ENCODE results near the gene LNX2.

Gene LNX2

DNA sequence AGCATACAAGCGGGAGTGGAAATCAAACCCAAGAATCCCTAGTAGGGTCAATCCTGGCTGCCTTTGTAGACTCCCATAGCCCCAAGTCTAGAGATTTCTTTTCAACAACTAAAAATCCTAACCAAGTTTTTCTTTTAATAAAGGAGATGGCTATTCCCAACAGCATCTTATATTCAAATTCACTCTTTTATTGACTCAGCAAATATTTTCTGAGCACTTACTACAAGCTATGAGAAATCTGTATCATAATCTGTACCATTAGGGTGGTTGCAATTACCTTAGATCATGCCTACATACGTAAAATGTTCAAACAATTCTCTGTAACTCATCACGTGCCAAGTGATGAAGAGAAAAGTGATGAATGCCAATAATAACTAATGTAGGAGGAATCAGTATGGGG is 54.5 kb downstream of the LNX2 start:
- Histone ChIP-seq H3K36me3 (ENCODE audit: control insufficient read depth in 1 of 2, insufficient read depth in 2 of 2, low read depth in 1 of 2, low read length in 2 of 2) (peaks cover 7 to 20% of the 10 kb centered on the region in 2 experiments), H2AFZ (ENCODE audit: low read depth, low read length) (no peak overlapping the region), H3K9me3 (ENCODE audit: control insufficient read depth, low read length) (no peaks in the 10 kb centered on the region), H3K4me1 (ENCODE audit: control insufficient read depth, insufficient read depth, low read depth, low read length) (no peaks in the 10 kb centered on the region), H3K27me3 (ENCODE audit: control insufficient read depth in 1 of 2, insufficient read depth in 1 of 2, low read length in 2 of 2) (no peaks in the 10 kb centered on the region), H3K4ac (ENCODE audit: low read depth in 1 of 2, low read length in 2 of 2) (no peak overlapping the region), H2BK120ac (ENCODE audit: low read depth, low read length) (no peak overlapping the region), H3K14ac (ENCODE audit: low read length in 2 of 2) (no peak overlapping the region), H2AK5ac (ENCODE audit: low read length, severe bottlenecking) (no peak overlapping the region), H3K27ac (ENCODE audit: low read length, poor library complexity, severe bottlenecking) (no peak overlapping the region), H3K4me2 (ENCODE audit: low read length, poor library complexity, severe bottlenecking) (no peak overlapping the region), H2BK5ac (ENCODE audit: low read depth, low read length, poor library complexity, severe bottlenecking) (no peak overlapping the region), H2BK12ac (ENCODE audit: low read length in 2 of 2) (no peak overlapping the region), H2BK15ac (ENCODE audit: low read depth, poor library complexity, severe bottlenecking) (no peak overlapping the region), H4K91ac (ENCODE audit: low read length) (no peak overlapping the region), H3K79me1 (replicated peaks; ENCODE audit: low read length, poor library complexity, severe bottlenecking) (peaks cover 8% of the 10 kb centered on the region), H3K23ac (ENCODE audit: low read length in 2 of 2) (no peak overlapping the region), H4K8ac (ENCODE audit: low read length) (no peak overlapping the region), H3K18ac (ENCODE audit: low read depth in 1 of 2, low read length in 2 of 2) (no peak overlapping the region), H3K4me3 (ENCODE audit: insufficient read depth in 1 of 2, low read depth in 1 of 2, low read length in 2 of 2) (no peak overlapping the region), H3K9ac (ENCODE audit: low read length) (no peak overlapping the region)
- 100% methylated on average over 3 of the region's 3 CpGs for WGBS
- DNase-seq, result no peak

- no peak overlapping the region for H3K27ac ChIP-seq (ENCODE audit: low read length, poor library complexity, severe bottlenecking)
- H2BK5ac ChIP-seq (ENCODE audit: low read depth, low read length, poor library complexity, severe bottlenecking), result no peak overlapping the region
- no peaks in the 10 kb centered on the region for H3K9me3 ChIP-seq (ENCODE audit: control insufficient read depth, low read length)
- H4K8ac ChIP-seq (ENCODE audit: low read length), result no peak overlapping the region
- H3K14ac ChIP-seq (ENCODE audit: low read length in 2 of 2), result no peak overlapping the region
- H3K4ac ChIP-seq (ENCODE audit: low read depth in 1 of 2, low read length in 2 of 2), result no peak overlapping the region
- H3K18ac ChIP-seq (ENCODE audit: low read depth in 1 of 2, low read length in 2 of 2), result no peak overlapping the region
- peaks cover 4 to 14% of the 10 kb centered on the region in 2 experiments for H3K36me3 ChIP-seq (ENCODE audit: control insufficient read depth in 1 of 2, insufficient read depth in 2 of 2, low read depth in 1 of 2, low read length in 2 of 2)
- no peaks in the 10 kb centered on the region for H3K27me3 ChIP-seq (ENCODE audit: control insufficient read depth in 1 of 2, insufficient read depth in 1 of 2, low read length in 2 of 2)
- H3K79me1 ChIP-seq (replicated peaks; ENCODE audit: low read length, poor library complexity, severe bottlenecking), result peaks cover 3% of the 10 kb centered on the region
- no peak overlapping the region for H3K9ac ChIP-seq (ENCODE audit: low read length)
- H2BK120ac ChIP-seq (ENCODE audit: low read depth, low read length), result no peak overlapping the region
- H3K4me2 ChIP-seq (ENCODE audit: low read length, poor library complexity, severe bottlenecking), result no peak overlapping the region
- H3K4me1 ChIP-seq (ENCODE audit: control insufficient read depth, insufficient read depth, low read depth, low read length), result no peaks in the 10 kb centered on the region
- H4K91ac ChIP-seq (ENCODE audit: low read length), result no peak overlapping the region
- H2AFZ ChIP-seq (ENCODE audit: low read depth, low read length), result no peak overlapping the region
- H3K4me3 ChIP-seq (ENCODE audit: insufficient read depth in 1 of 2, low read depth in 1 of 2, low read length in 2 of 2), result no peak overlapping the region
- DNase-seq, result no peak
- no peak overlapping the region for H3K23ac ChIP-seq (ENCODE audit: low read length in 2 of 2)
- 97% methylated on average over 11 of the region's 11 CpGs for WGBS
- no peak overlapping the region for H2AK5ac ChIP-seq (ENCODE audit: low read length, severe bottlenecking)
- H2BK15ac ChIP-seq (ENCODE audit: low read depth, poor library complexity, severe bottlenecking), result no peak overlapping the region
- H2BK12ac ChIP-seq (ENCODE audit: low read length in 2 of 2), result no peak overlapping the region
Measured at GRCh38 chr13:27562457-27562856, 57.9 kb downstream of the LNX2 start.

DNA sequence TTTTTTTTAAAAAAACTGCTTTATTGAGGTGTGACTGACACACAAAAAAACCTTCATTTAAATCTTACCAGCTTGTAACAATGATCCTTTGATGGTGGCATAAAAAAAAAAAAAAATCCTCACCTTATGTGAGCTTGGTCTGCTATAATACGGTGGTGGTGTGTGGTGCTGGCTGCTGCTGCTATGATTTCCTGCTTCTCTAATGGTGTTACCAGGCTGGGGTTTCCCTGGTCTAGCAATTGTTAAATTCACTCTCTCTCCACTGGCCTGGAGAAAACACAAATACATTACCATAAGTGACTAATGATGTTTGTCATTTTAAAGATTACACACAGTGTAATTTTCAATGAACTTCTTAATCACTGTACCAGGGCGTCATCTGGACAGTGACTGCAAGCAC is 60.6 kb downstream of the LNX2 start:
- Histone ChIP-seq H2BK15ac (ENCODE audit: low read depth, poor library complexity, severe bottlenecking) (no peak overlapping the region), H2AK5ac (ENCODE audit: low read length, severe bottlenecking) (no peak overlapping the region), H3K9me3 (ENCODE audit: control insufficient read depth, low read length) (no peaks in the 10 kb centered on the region), H3K4ac (ENCODE audit: low read depth in 1 of 2, low read length in 2 of 2) (no peak overlapping the region), H3K36me3 (ENCODE audit: control insufficient read depth in 1 of 2, insufficient read depth in 2 of 2, low read depth in 1 of 2, low read length in 2 of 2) (peaks cover 0 to 4% of the 10 kb centered on the region in 2 experiments), H3K18ac (ENCODE audit: low read depth in 1 of 2, low read length in 2 of 2) (no peak overlapping the region), H2AFZ (ENCODE audit: low read depth, low read length) (no peak overlapping the region), H2BK120ac (ENCODE audit: low read depth, low read length) (no peak overlapping the region), H4K91ac (ENCODE audit: low read length) (no peak overlapping the region), H3K14ac (ENCODE audit: low read length in 2 of 2) (no peak overlapping the region), H2BK12ac (ENCODE audit: low read length in 2 of 2) (no peak overlapping the region), H3K4me3 (ENCODE audit: insufficient read depth in 1 of 2, low read depth in 1 of 2, low read length in 2 of 2) (no peak overlapping the region), H3K79me1 (replicated peaks; ENCODE audit: low read length, poor library complexity, severe bottlenecking) (peaks cover 3% of the 10 kb centered on the region), H3K4me1 (ENCODE audit: control insufficient read depth, insufficient read depth, low read depth, low read length) (no peaks in the 10 kb centered on the region), H3K23ac (ENCODE audit: low read length in 2 of 2) (no peak overlapping the region), H3K27ac (ENCODE audit: low read length, poor library complexity, severe bottlenecking) (no peak overlapping the region), H3K27me3 (ENCODE audit: control insufficient read depth in 1 of 2, insufficient read depth in 1 of 2, low read length in 2 of 2) (no peaks in the 10 kb centered on the region), H3K4me2 (ENCODE audit: low read length, poor library complexity, severe bottlenecking) (no peak overlapping the region), H4K8ac (ENCODE audit: low read length) (no peak overlapping the region), H3K9ac (ENCODE audit: low read length) (no peak overlapping the region), H2BK5ac (ENCODE audit: low read depth, low read length, poor library complexity, severe bottlenecking) (no peak overlapping the region)
- whole genome bisulfite sequencing, result 100% methylated on average over 2 of the region's 2 CpGs
- DNase-seq, result no peak

GRCh38 chr13:27556109-27556508 is 64.2 kb downstream of the LNX2 start:
- Histone ChIP-seq H3K14ac (ENCODE audit: low read length in 2 of 2) (no peak overlapping the region), H2BK120ac (ENCODE audit: low read depth, low read length) (no peak overlapping the region), H2BK12ac (ENCODE audit: low read length in 2 of 2) (no peak overlapping the region), H3K4me1 (ENCODE audit: control insufficient read depth, insufficient read depth, low read depth, low read length) (no peaks in the 10 kb centered on the region), H3K27me3 (ENCODE audit: control insufficient read depth in 1 of 2, insufficient read depth in 1 of 2, low read length in 2 of 2) (no peaks in the 10 kb centered on the region), H2AFZ (ENCODE audit: low read depth, low read length) (no peak overlapping the region), H4K91ac (ENCODE audit: low read length) (no peak overlapping the region), H3K23ac (ENCODE audit: low read length in 2 of 2) (no peak overlapping the region), H3K9me3 (ENCODE audit: control insufficient read depth, low read length) (no peaks in the 10 kb centered on the region), H2BK5ac (ENCODE audit: low read depth, low read length, poor library complexity, severe bottlenecking) (no peak overlapping the region), H3K18ac (ENCODE audit: low read depth in 1 of 2, low read length in 2 of 2) (no peak overlapping the region), H3K4me3 (ENCODE audit: insufficient read depth in 1 of 2, low read depth in 1 of 2, low read length in 2 of 2) (no peak overlapping the region), H2AK5ac (ENCODE audit: low read length, severe bottlenecking) (no peak overlapping the region), H2BK15ac (ENCODE audit: low read depth, poor library complexity, severe bottlenecking) (no peak overlapping the region), H3K9ac (ENCODE audit: low read length) (no peak overlapping the region), H3K4ac (ENCODE audit: low read depth in 1 of 2, low read length in 2 of 2) (no peak overlapping the region), H3K36me3 (ENCODE audit: control insufficient read depth in 1 of 2, insufficient read depth in 2 of 2, low read depth in 1 of 2, low read length in 2 of 2) (peaks cover 0 to 3% of the 10 kb centered on the region in 2 experiments), H4K8ac (ENCODE audit: low read length) (no peak overlapping the region), H3K79me1 (replicated peaks; ENCODE audit: low read length, poor library complexity, severe bottlenecking) (peaks cover 3% of the 10 kb centered on the region), H3K27ac (ENCODE audit: low read length, poor library complexity, severe bottlenecking) (no peak overlapping the region), H3K4me2 (ENCODE audit: low read length, poor library complexity, severe bottlenecking) (no peak overlapping the region)
- 100% methylated on average over 1 of the region's 2 CpGs for WGBS
- no peak for DNase-seq

Data from mesenchymal stem cell (in vitro differentiated cells and primary cell).